ENCODE results near the gene ZNF84. TPM values are rescaled to one million over a fixed set of nuclear protein-coding genes. Genes with fewer than 3 reads are reported as not detected.

Gene ZNF84
- polyA plus RNA-seq, 3 donors, result 3.3 to 5.1 (median 5.1) TPM

DNA sequence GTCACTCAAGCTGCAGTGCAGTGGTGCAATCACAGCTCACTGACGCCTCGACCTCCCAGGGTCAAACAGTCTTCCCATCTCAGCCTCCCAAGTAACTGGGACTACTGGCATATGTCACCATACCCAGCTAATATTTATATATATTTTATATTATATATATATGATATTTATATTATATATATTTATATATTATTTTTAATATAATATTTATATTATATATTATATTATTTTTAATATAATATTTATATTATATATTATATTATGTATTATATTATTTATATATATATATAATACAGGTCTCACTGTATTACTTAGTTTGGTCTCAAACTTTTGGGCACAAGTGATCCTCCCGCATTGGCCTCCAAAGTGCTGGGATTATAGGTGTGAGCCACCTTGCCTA, 9.4 kb downstream of the ZNF84 start:
- H3K4me3 Mint-ChIP-seq, result no peak overlapping the region
- peaks cover 84 to 96% of the 10 kb centered on the region in 2 donors for H3K36me3 Mint-ChIP-seq
- H2AFZ ChIP-seq (ENCODE audit: insufficient read depth, low read depth, low read length, poor library complexity, severe bottlenecking), result no peak overlapping the region
- peaks cover 85 to 99% of the 10 kb centered on the region in 2 donors for H3K9me3 ChIP-seq (replicated peaks in 1 of 2; ENCODE audit: control insufficient read depth in 1 of 2, insufficient read depth in 1 of 2, low read length in 2 of 2)
- WGBS (ENCODE audit: insufficient coverage), result no CpG with 5 or more reads among the region's 3 CpGs
- no peaks in the 10 kb centered on the region for H3K4me1 Mint-ChIP-seq
- peaks cover 61 to 99% of the 10 kb centered on the region in 2 donors for H3K36me3 ChIP-seq (replicated peaks in 1 of 2; ENCODE audit: control insufficient read depth in 1 of 2, insufficient read depth in 2 of 2, low read length in 2 of 2)
- TF ChIP-seq, protein P1, sequence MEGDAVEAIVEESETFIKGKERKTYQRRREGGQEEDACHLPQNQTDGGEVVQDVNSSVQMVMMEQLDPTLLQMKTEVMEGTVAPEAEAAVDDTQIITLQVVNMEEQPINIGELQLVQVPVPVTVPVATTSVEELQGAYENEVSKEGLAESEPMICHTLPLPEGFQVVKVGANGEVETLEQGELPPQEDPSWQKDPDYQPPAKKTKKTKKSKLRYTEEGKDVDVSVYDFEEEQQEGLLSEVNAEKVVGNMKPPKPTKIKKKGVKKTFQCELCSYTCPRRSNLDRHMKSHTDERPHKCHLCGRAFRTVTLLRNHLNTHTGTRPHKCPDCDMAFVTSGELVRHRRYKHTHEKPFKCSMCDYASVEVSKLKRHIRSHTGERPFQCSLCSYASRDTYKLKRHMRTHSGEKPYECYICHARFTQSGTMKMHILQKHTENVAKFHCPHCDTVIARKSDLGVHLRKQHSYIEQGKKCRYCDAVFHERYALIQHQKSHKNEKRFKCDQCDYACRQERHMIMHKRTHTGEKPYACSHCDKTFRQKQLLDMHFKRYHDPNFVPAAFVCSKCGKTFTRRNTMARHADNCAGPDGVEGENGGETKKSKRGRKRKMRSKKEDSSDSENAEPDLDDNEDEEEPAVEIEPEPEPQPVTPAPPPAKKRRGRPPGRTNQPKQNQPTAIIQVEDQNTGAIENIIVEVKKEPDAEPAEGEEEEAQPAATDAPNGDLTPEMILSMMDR (IDR thresholded peaks at IDR 0.05), result no peak
- no peak overlapping the region for H3K9ac ChIP-seq (ENCODE audit: insufficient read depth, low read length, poor library complexity, severe bottlenecking)
- peak overlapping the region in 1 of 3 experiments; percentile 39 for H3K4me3 ChIP-seq (replicated peaks in 1 of 3; ENCODE audit: low read depth in 2 of 3, low read length in 3 of 3)
- H3K79me2 ChIP-seq (ENCODE audit: insufficient read depth, low read length), result no peaks in the 10 kb centered on the region
- H3K4me2 ChIP-seq (replicated peaks; ENCODE audit: extremely low read depth, low read length, poor library complexity, severe bottlenecking), result no peak overlapping the region
- no peaks in the 10 kb centered on the region for H3K4me1 ChIP-seq (ENCODE audit: control insufficient read depth in 1 of 2, insufficient read depth in 2 of 2, low read length in 2 of 2)
- no peak overlapping the region for H3K27ac Mint-ChIP-seq
- H3K9me3 Mint-ChIP-seq, result peaks cover 71 to 98% (median 97%) of the 10 kb centered on the region in 7 donors
- intact Hi-C loops (cut with micrococcal nuclease), result no loop called here
- DNase-seq, result no peak
- no peaks in the 10 kb centered on the region for H3K27me3 Mint-ChIP-seq (ENCODE audit: low read depth in 3 of 3)
- no peaks in the 10 kb centered on the region for H3K27me3 ChIP-seq (ENCODE audit: control insufficient read depth in 2 of 2, insufficient read depth in 2 of 2, low read length in 2 of 2)
- no peak overlapping the region for H3K27ac ChIP-seq (ENCODE audit: low read depth in 1 of 2, low read length in 2 of 2)
- no peaks in the 10 kb centered on the region for H4K20me1 ChIP-seq (ENCODE audit: insufficient read depth, low read length)

DNA sequence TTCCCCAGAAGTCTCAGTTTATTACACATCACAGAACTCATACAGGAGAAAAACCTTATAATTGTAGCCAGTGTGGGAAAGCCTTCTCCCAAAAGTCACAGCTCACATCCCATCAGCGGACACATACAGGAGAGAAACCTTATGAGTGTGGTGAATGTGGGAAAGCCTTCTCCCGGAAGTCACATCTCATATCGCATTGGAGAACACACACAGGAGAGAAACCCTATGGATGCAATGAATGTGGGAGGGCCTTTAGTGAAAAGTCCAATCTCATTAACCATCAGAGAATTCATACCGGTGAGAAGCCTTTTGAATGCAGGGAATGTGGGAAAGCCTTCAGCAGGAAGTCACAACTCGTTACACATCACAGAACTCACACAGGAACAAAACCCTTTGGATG, 20.1 kb downstream of the ZNF84 start:
- Mint-ChIP-seq H3K27ac (no peak overlapping the region), H3K36me3 (peaks cover 31 to 45% of the 10 kb centered on the region in 2 donors), H3K4me1 (no peaks in the 10 kb centered on the region), H3K4me3 (no peak overlapping the region), H3K27me3 (ENCODE audit: low read depth in 3 of 3) (no peaks in the 10 kb centered on the region), H3K9me3 (peaks cover 45 to 88% (median 84%) of the 10 kb centered on the region in 7 donors)
- Histone ChIP-seq H3K79me2 (ENCODE audit: insufficient read depth, low read length) (no peaks in the 10 kb centered on the region), H3K4me3 (replicated peaks in 1 of 3; ENCODE audit: low read depth in 2 of 3, low read length in 3 of 3) (peak overlapping the region in 1 of 3 experiments; percentile 23), H3K9ac (ENCODE audit: insufficient read depth, low read length, poor library complexity, severe bottlenecking) (no peak overlapping the region), H3K4me2 (replicated peaks; ENCODE audit: extremely low read depth, low read length, poor library complexity, severe bottlenecking) (no peak overlapping the region), H3K36me3 (replicated peaks in 1 of 2; ENCODE audit: control insufficient read depth in 1 of 2, insufficient read depth in 2 of 2, low read length in 2 of 2) (peaks cover 20 to 59% of the 10 kb centered on the region in 2 donors), H4K20me1 (ENCODE audit: insufficient read depth, low read length) (no peaks in the 10 kb centered on the region), H3K9me3 (replicated peaks in 1 of 2; ENCODE audit: control insufficient read depth in 1 of 2, insufficient read depth in 1 of 2, low read length in 2 of 2) (peaks cover 47 to 92% of the 10 kb centered on the region in 2 donors), H3K27ac (ENCODE audit: low read depth in 1 of 2, low read length in 2 of 2) (no peak overlapping the region), H2AFZ (ENCODE audit: insufficient read depth, low read depth, low read length, poor library complexity, severe bottlenecking) (no peak overlapping the region), H3K4me1 (ENCODE audit: control insufficient read depth in 1 of 2, insufficient read depth in 2 of 2, low read length in 2 of 2) (no peaks in the 10 kb centered on the region), H3K27me3 (ENCODE audit: control insufficient read depth in 2 of 2, insufficient read depth in 2 of 2, low read length in 2 of 2) (no peaks in the 10 kb centered on the region)
- WGBS (ENCODE audit: insufficient coverage), result no CpG with 5 or more reads among the region's 5 CpGs
- intact Hi-C loops (cut with micrococcal nuclease), result no loop called here
- no peak for DNase-seq
- TF ChIP-seq, protein P1 (IDR thresholded peaks at IDR 0.05), result no peak
